Sigmoid colon (tissue), 7 donors: ENCODE measurements around the gene ZBTB7A. TPM values are rescaled to one million over a fixed set of nuclear protein-coding genes. Genes with fewer than 3 reads are reported as not detected.
A peak's percentile ranks its signal among the peaks of the same experiment; 100 is the strongest.

Experiments used
- DNase-seq: peaks from one replicate; pipeline ENCODE4 v3.0.0-alpha.2; 2019
- H3K27ac ChIP-seq, 4 donors: fragments of 200-600 bp; sonication (generic); one replicate each; pipeline ENCODE4 v1.5.1; 2016 to 2019; ENCODE audit warnings: mild to moderate bottlenecking in 1 of 4
- H3K27me3 ChIP-seq, 3 donors: fragments of 200-600 bp; sonication (generic); one replicate each; pipeline ENCODE4 v1.5.1; 2019; ENCODE audit warnings: mild to moderate bottlenecking in 1 of 3
- H3K36me3 ChIP-seq, 4 donors: fragments of 200-600 bp; sonication (generic); one replicate each; pipeline ENCODE4 v1.5.1; 2016 to 2019
- H3K4me1 ChIP-seq, 4 donors: fragments of 200-600 bp; sonication (generic); one replicate each; pipeline ENCODE4 v1.5.1; 2017 to 2019
- H3K4me3 ChIP-seq, 4 donors: fragments of 200-600 bp; sonication (generic); one replicate each; pipeline ENCODE4 v1.5.1; 2017 to 2019; ENCODE audit warnings: mild to moderate bottlenecking in 2 of 4, moderate library complexity in 1 of 4
- H3K9me3 ChIP-seq, 4 donors: fragments of 200-600 bp in 3 of 4; sonication (generic) in 3 of 4; one replicate each; pipeline versions ENCODE4 v1.5.1 to v1.6.1; 2013 to 2019
- EP300 ChIP-seq, 4 donors: sonication (generic); formaldehyde crosslinking; IDR thresholded peaks; one replicate each; pipeline ENCODE4 v1.6.1; 2017; ENCODE audit warnings: antibody characterized with exemption in 4 of 4
- POLR2A ChIP-seq, 2 donors: fragments of 450-650 bp; IDR thresholded peaks; one replicate each; pipeline ENCODE4 v1.6.1; 2016; ENCODE audit warnings: antibody characterized with exemption in 2 of 2, mild to moderate bottlenecking in 2 of 2, moderate library complexity in 2 of 2
- POLR2AphosphoS5 ChIP-seq, 4 donors: sonication (generic); formaldehyde crosslinking; IDR thresholded peaks; one replicate each; pipeline ENCODE4 v1.6.1; 2017; ENCODE audit warnings: antibody characterized with exemption in 4 of 4
- WGBS, 2 donors: extraction: QIAGEN DNeasy Blood & Tissue Kit; methylation state at CpG; one replicate each; pipeline ENCODE4 v1.1.7; 2013; 5-methylcytosine and 5-hydroxymethylcytosine counted together
- intact Hi-C: fragments of 100-400 bp; cut with DNase I; formaldehyde crosslinking; loops from one replicate; pipeline ENCODE4 v1.15.1; 2023
- polyA plus RNA-seq, 3 donors: library from polyadenylated mRNA; stranded (reverse); fragments of 200-250 nt; gene quantifications; one replicate each; pipeline ENCODE4 v1.2.3, GENCODE V29; 2013
- total RNA-seq, 4 donors: library from RNA; depleted of rRNA; stranded (reverse); fragments of >200 nt; gene quantifications; one replicate each; pipeline ENCODE4 v1.1.0, GENCODE V29; 2016
- TF ChIP-seq, protein P1 (sequence below), 4 experiments: fragments of 450-650 bp in 3 of 4; fragments of 200-600 bp in 1 of 4; IDR thresholded peaks; one replicate each; pipeline ENCODE4 v1.5.1; 2016 to 2019; ENCODE audit warnings: antibody characterized with exemption in 4 of 4, mild to moderate bottlenecking in 3 of 4, moderate library complexity in 2 of 4
- donor health status: healthy with polysubstance abuse.
- donor health status: Bipolar disorder and iron deficiency.
- donor health status: healthy.

ZBTB7A gene
- total and polyA plus RNA-seq, 7 donors: 22.8 to 53.2 (median 38.2) TPM

DNA sequence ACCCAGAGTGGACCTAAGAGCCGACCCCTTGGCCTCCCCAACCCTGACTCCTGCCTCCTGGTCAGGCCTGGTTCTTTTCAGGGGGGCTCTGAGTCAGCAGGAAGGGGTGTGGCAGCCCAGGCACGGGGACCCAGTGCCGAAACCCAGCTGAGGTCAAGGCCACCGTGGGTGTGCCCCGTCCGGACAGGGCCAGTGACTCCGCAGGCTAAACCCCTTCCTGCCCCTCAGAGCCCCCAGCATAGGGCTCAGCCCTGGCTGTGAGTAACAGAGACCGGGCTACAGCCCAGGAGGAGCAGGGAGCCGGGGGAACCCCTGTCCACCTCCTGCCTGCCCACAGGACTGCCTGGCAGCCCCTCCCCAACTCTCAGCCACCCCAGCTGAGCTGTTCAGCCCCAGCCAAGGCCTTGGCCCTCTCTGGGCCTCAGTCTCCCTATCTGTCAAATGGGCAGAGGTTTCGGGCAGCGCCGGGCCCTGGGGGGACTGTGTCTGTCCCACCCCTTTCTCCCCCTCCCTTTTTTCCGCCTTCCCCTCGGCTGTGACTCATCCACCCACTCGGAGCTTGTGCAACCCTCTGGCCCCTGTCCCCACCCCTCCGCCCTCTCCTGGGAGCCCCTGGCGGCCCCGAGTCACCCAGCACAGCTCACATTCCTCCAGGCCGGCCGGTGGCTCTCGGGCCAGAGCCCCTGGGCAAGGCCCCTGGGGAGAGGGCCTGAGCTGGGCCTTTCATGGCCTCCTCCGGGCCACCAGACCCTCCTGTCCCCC is 8.6 kb downstream of the ZBTB7A start:
- peak overlapping the region; percentile 97 to 100 (median 98) for H3K27ac ChIP-seq
- H3K36me3 ChIP-seq: peaks cover 17 to 27% (median 24%) of the 10 kb centered on the region in 4 donors
- H3K27me3 ChIP-seq: no peaks in the 10 kb centered on the region
- peak overlapping the region; percentile 11 to 89 (median 36) for H3K4me3 ChIP-seq
- peak; percentile 61 to 80 (median 71) for TF ChIP-seq POLR2AphosphoS5 (IDR thresholded peaks at IDR 0.05)
- peak in 1 of 4 donors; percentile 6 for TF ChIP-seq EP300 (IDR thresholded peaks at IDR 0.05)
- peak in 1 of 2 donors; percentile 31 for TF ChIP-seq POLR2A (IDR thresholded peaks at IDR 0.05)
- TF ChIP-seq, protein P1, sequence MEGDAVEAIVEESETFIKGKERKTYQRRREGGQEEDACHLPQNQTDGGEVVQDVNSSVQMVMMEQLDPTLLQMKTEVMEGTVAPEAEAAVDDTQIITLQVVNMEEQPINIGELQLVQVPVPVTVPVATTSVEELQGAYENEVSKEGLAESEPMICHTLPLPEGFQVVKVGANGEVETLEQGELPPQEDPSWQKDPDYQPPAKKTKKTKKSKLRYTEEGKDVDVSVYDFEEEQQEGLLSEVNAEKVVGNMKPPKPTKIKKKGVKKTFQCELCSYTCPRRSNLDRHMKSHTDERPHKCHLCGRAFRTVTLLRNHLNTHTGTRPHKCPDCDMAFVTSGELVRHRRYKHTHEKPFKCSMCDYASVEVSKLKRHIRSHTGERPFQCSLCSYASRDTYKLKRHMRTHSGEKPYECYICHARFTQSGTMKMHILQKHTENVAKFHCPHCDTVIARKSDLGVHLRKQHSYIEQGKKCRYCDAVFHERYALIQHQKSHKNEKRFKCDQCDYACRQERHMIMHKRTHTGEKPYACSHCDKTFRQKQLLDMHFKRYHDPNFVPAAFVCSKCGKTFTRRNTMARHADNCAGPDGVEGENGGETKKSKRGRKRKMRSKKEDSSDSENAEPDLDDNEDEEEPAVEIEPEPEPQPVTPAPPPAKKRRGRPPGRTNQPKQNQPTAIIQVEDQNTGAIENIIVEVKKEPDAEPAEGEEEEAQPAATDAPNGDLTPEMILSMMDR (IDR thresholded peaks at IDR 0.05): peak in 1 of 4 experiments; percentile 8
- H3K4me1 ChIP-seq: peaks cover 0 to 76% (median 69%) of the 10 kb centered on the region in 4 donors
- peak; percentile 97 for DNase-seq
- WGBS, 2 donors: 23 to 43% methylated on average over 22 of the region's 22 CpGs
- no peaks in the 10 kb centered on the region for H3K9me3 ChIP-seq
- intact Hi-C loops: loop anchor here (2.0 kb wide), 1 partner anchor 43 kb away; no protein-coding TSS in a partner anchor

DNA sequence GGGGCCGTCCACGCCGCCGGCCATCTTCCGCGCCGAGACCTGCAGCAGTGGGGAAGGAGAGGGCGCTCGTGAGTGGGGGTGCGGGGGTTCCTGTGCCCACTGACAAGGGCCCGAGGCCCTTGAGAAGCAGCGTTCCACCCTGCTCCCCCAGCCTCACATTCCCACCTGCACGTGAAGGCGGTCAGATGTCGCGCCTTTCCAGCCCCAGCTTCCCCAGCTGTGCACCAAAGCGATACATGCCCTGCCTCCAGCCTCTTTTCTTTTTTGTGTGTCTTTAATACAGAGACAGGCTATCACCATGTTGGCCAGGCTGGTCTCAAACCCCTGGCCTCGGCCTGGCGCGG is 11.5 kb downstream of the ZBTB7A start:
- Histone ChIP-seq H3K4me1 (peaks cover 0 to 69% (median 57%) of the 10 kb centered on the region in 4 donors), H3K4me3 (no peak overlapping the region), H3K9me3 (no peaks in the 10 kb centered on the region), H3K27ac (no peak overlapping the region), H3K27me3 (no peaks in the 10 kb centered on the region), H3K36me3 (peaks cover 21 to 49% (median 27%) of the 10 kb centered on the region in 4 donors)
- 91 to 97% methylated on average over 20 of the region's 20 CpGs for WGBS, 2 donors
- intact Hi-C loops: no loop called here
- TF ChIP-seq POLR2A (IDR thresholded peaks at IDR 0.05): no peak
- DNase-seq: no peak

DNA sequence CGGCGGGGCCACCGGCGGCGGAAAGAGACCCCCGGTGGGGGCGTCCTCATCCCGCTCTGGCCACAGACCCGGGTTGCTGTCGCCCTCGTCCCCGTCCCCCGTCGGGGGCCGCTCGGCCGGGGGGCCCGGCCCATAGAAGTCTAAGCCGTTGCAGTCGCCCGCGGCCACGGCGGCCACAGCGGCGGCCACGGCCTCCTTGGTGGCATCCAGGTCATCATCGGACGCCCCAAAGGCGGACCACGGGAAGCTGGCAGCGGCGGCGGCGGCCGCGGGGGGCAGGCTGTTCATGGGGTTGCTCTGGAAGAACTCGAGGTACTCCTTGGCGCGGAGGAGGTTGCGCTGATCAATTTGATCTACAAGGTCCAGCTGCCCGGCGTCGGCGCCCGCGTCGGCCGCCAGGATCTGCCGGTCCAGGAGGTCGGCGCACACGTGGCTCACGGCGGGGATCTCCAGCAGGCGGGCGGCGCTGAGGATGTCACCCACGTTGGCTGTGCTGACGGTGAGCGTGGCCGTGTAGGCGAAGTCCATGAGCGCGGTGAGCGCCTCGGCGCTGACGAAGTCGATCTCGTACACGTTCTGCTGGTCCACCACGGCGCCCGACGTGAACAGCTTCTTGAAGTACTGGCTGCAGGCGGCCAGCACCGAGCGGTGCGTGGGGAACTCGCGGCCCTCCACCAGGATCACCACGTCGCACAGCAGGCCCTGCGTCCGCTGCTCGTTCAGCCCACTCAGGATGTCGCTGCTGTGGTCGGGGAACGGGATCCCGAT is 12.1 kb downstream of the ZBTB7A start:
- H3K27me3 ChIP-seq: no peaks in the 10 kb centered on the region
- H3K4me1 ChIP-seq: peaks cover 0 to 69% (median 55%) of the 10 kb centered on the region in 4 donors
- H3K27ac ChIP-seq: no peak overlapping the region
- TF ChIP-seq, protein P1 (IDR thresholded peaks at IDR 0.05): no peak
- TF ChIP-seq POLR2AphosphoS5 (IDR thresholded peaks at IDR 0.05) (no peak), EP300 (IDR thresholded peaks at IDR 0.05) (no peak), POLR2A (IDR thresholded peaks at IDR 0.05) (no peak)
- WGBS, 2 donors: 55 to 95% methylated on average over 91 of the region's 91 CpGs
- intact Hi-C loops: no loop called here
- DNase-seq: no peak
- no peak overlapping the region for H3K4me3 ChIP-seq
- peaks cover 27 to 55% (median 27%) of the 10 kb centered on the region in 4 donors for H3K36me3 ChIP-seq
- H3K9me3 ChIP-seq: no peaks in the 10 kb centered on the region

DNA sequence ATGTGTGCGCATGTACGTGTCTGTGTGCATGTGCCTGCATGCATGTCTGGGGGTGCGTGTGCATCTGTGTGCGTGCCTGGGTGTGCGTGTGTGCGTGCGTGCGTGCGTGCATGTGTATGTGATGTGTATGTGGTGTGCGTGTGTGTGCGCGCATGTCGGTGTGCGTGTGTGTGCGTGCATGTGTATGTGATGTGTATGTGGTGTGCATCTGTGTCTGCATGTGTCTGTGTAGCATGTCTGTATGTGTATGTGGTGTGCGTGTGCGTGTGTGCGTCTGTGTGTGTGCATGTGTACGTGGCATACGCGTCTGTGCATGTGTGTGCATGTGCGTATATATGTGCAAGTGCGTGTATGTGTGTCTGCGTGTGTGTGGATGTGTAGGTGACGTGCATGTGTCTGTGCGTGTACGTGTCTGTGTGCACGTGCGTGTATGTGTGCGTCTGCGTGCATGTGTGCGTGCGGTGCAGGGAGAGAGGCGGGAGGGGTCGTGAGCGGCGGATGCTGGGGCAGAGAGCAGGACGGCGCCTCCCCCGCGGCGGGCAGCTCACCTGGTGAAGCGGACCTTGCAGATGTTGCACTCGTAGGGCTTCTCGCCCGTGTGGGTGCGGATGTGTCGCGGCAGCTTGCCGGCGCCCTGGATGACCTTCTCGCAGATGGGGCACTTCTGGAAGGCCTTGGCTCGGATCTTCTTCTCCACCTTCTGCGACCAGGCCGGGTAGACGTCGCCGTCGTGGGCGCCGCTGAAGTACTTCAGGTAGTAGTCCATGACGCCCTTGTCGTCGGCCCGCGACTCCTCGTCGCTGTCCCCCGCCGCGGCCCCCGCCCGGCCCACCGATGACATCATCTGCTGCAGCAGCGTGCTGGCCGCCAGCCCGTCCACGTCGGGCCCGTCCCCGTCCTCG is 13.0 kb downstream of the ZBTB7A start:
- WGBS, 2 donors: 22 to 82% methylated on average over 82 of the region's 82 CpGs
- Histone ChIP-seq H3K36me3 (peaks cover 27 to 55% (median 29%) of the 10 kb centered on the region in 4 donors), H3K27ac (peak overlapping the region in 2 of 4 donors; percentile 66 to 78), H3K4me1 (peaks cover 0 to 64% (median 51%) of the 10 kb centered on the region in 4 donors), H3K4me3 (no peak overlapping the region), H3K27me3 (no peaks in the 10 kb centered on the region), H3K9me3 (no peaks in the 10 kb centered on the region)
- no peak for TF ChIP-seq POLR2A (IDR thresholded peaks at IDR 0.05)
- no peak for TF ChIP-seq EP300 (IDR thresholded peaks at IDR 0.05)
- peak in 1 of 4 donors; percentile 12 for TF ChIP-seq POLR2AphosphoS5 (IDR thresholded peaks at IDR 0.05)
- no peak for DNase-seq
- intact Hi-C loops: no loop called here

DNA sequence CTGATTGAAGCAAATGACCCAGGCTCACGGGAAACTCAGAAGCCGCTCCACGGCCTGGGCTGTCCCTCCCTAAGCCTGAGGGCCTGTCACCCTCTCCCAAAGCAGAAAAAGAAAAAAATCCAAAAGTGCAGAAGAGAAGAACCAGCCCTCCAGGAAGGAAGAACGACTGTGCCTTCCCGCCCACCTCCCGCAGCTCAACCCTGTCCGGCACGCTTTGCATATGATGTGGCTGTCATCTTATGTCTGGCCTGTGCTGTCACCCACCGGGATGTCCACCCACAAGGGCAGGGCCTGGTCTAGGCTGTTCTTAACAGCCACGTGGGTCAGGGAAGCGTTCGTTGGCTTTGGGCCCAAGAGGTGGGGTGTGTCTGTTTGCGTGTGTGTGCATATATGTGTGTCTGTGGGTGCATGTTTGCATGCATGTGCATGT is 13.7 kb downstream of the ZBTB7A start:
- Histone ChIP-seq H3K27ac (peak overlapping the region; percentile 66 to 78 (median 72)), H3K4me1 (peaks cover 0 to 58% (median 44%) of the 10 kb centered on the region in 4 donors), H3K27me3 (no peaks in the 10 kb centered on the region), H3K9me3 (no peaks in the 10 kb centered on the region), H3K36me3 (peaks cover 27 to 61% (median 29%) of the 10 kb centered on the region in 4 donors), H3K4me3 (peak overlapping the region in 2 of 4 donors; percentile 14 to 21)
- no peak for TF ChIP-seq EP300 (IDR thresholded peaks at IDR 0.05)
- peak in 1 of 4 donors; percentile 24 for TF ChIP-seq POLR2AphosphoS5 (IDR thresholded peaks at IDR 0.05)
- TF ChIP-seq, protein P1 (IDR thresholded peaks at IDR 0.05): no peak
- 7 to 46% methylated on average over 13 of the region's 13 CpGs for WGBS, 2 donors
- intact Hi-C loops: no loop called here
- DNase-seq: no peak
